Memory B cell (primary cell): ENCODE measurements around the gene DACT1.
"Not testable (repeated sequence)": the region's sequence is repeated elsewhere in the genome, so short reads cannot be mapped to it uniquely, and the experiment has no call there.

Experiments used
- ATAC-seq: fragments of 150-1000 bp; cut with Tn5 transposase; 2 replicates; pipeline ENCODE4 v1.10.0; 2021; ENCODE audit warnings: low read depth, mild to moderate bottlenecking, moderate library complexity
- DNase-seq, 2 donors: peaks; one replicate each; pipeline ENCODE4 v3.0.0; 2022; ENCODE audit warnings: low spot score in 2 of 2
- H3K27ac Mint-ChIP-seq: one replicate; pipeline ENCODE4 v1.8.0; 2022; ENCODE audit warnings: mild to moderate bottlenecking, moderate library complexity, mixed read lengths
- H3K27me3 Mint-ChIP-seq: one replicate; pipeline ENCODE4 v1.8.0; 2022; ENCODE audit warnings: mixed read lengths
- H3K36me3 Mint-ChIP-seq: one replicate; pipeline ENCODE4 v1.8.0; 2022; ENCODE audit warnings: mild to moderate bottlenecking, mixed read lengths
- H3K4me1 Mint-ChIP-seq: one replicate; pipeline ENCODE4 v1.8.0; 2022; ENCODE audit warnings: mixed read lengths
- H3K4me3 Mint-ChIP-seq: one replicate; pipeline ENCODE4 v1.8.0; 2022; ENCODE audit warnings: mild to moderate bottlenecking, moderate library complexity, mixed read lengths
- H3K9me3 Mint-ChIP-seq: one replicate; pipeline ENCODE4 v1.8.0; 2022; ENCODE audit warnings: mixed read lengths

DACT1 gene

GRCh38 chr14:58637391-58638230 lies at the start of gene DACT1:
Gene DACT1 (plus strand): TSS chr14:58637962. CDS start chr14:58638203, 241 bp downstream.
- H3K27me3 Mint-ChIP-seq = peaks cover 19% of the 10 kb centered on the region
- DNase-seq = peak; percentile 2 to 40
- ATAC-seq = peak; percentile 62
- peaks cover 26% of the 10 kb centered on the region for H3K4me1 Mint-ChIP-seq
- H3K36me3 Mint-ChIP-seq = no peaks in the 10 kb centered on the region
- H3K9me3 Mint-ChIP-seq = no peaks in the 10 kb centered on the region
- no peak within 1 kb of the TSS for H3K27ac Mint-ChIP-seq
- H3K4me3 Mint-ChIP-seq = peak within 1 kb of the TSS; percentile 96

- not testable (repeated sequence) for H3K36me3 Mint-ChIP-seq, H3K9me3 Mint-ChIP-seq, ATAC-seq, H3K4me3 Mint-ChIP-seq, H3K27ac Mint-ChIP-seq, H3K27me3 Mint-ChIP-seq, H3K4me1 Mint-ChIP-seq, DNase-seq
These were observed 49.4 kb upstream of the DACT1 start for GRCh38 chr14:58588321-58588720.

- peaks cover 2% of the 10 kb centered on the region for H3K9me3 Mint-ChIP-seq
- no peak overlapping the region for H3K27ac Mint-ChIP-seq
- no peak overlapping the region for H3K4me3 Mint-ChIP-seq
- H3K4me1 Mint-ChIP-seq = no peaks in the 10 kb centered on the region
- DNase-seq (no peak), ATAC-seq (no peak)
- peaks cover 3% of the 10 kb centered on the region for H3K27me3 Mint-ChIP-seq
- no peaks in the 10 kb centered on the region for H3K36me3 Mint-ChIP-seq
These were observed 43.8 kb upstream of the DACT1 start for GRCh38 chr14:58593977-58594376.

GRCh38 chr14:58597041-58597440 lies 40.7 kb upstream of the DACT1 start:
- Mint-ChIP-seq H3K4me1 (no peaks in the 10 kb centered on the region), H3K4me3 (no peak overlapping the region), H3K9me3 (no peaks in the 10 kb centered on the region), H3K27me3 (peaks cover under 1% of the 10 kb centered on the region), H3K27ac (no peak overlapping the region), H3K36me3 (no peaks in the 10 kb centered on the region)
- ATAC-seq = no peak
- no peak for DNase-seq

- Mint-ChIP-seq H3K4me1 (no peaks in the 10 kb centered on the region), H3K9me3 (no peaks in the 10 kb centered on the region), H3K4me3 (no peak overlapping the region), H3K27me3 (peaks cover 1% of the 10 kb centered on the region), H3K27ac (no peak overlapping the region), H3K36me3 (no peaks in the 10 kb centered on the region)
- ATAC-seq (no peak), DNase-seq (no peak)
These were observed 39.5 kb upstream of the DACT1 start for GRCh38 chr14:58598028-58598803.

GRCh38 chr14:58598804-58599525 lies 38.8 kb upstream of the DACT1 start:
- ATAC-seq = no peak
- no peak overlapping the region for H3K27ac Mint-ChIP-seq
- H3K9me3 Mint-ChIP-seq = no peaks in the 10 kb centered on the region

GRCh38 chr14:58599707-58600106 lies 38.1 kb upstream of the DACT1 start:
- H3K4me1 Mint-ChIP-seq = no peaks in the 10 kb centered on the region
- ATAC-seq (no peak), DNase-seq (no peak)
- H3K9me3 Mint-ChIP-seq = no peaks in the 10 kb centered on the region
- peaks cover 1% of the 10 kb centered on the region for H3K27me3 Mint-ChIP-seq
- no peaks in the 10 kb centered on the region for H3K36me3 Mint-ChIP-seq
- no peak overlapping the region for H3K27ac Mint-ChIP-seq
- no peak overlapping the region for H3K4me3 Mint-ChIP-seq

More at GRCh38 chr14:58598804-58599525, 38.8 kb upstream of the DACT1 start:
- peaks cover 1% of the 10 kb centered on the region for H3K27me3 Mint-ChIP-seq
- H3K4me3 Mint-ChIP-seq = no peak overlapping the region
- DNase-seq = no peak
- no peaks in the 10 kb centered on the region for H3K36me3 Mint-ChIP-seq
- no peaks in the 10 kb centered on the region for H3K4me1 Mint-ChIP-seq

GRCh38 chr14:58605465-58605864 lies 32.3 kb upstream of the DACT1 start:
- H3K27ac Mint-ChIP-seq = no peak overlapping the region
- H3K4me1 Mint-ChIP-seq = no peaks in the 10 kb centered on the region
- no peaks in the 10 kb centered on the region for H3K9me3 Mint-ChIP-seq
- H3K27me3 Mint-ChIP-seq = peaks cover 1% of the 10 kb centered on the region
- ATAC-seq (no peak), DNase-seq (no peak)
- H3K4me3 Mint-ChIP-seq = no peak overlapping the region
- no peaks in the 10 kb centered on the region for H3K36me3 Mint-ChIP-seq

- no peaks in the 10 kb centered on the region for H3K4me1 Mint-ChIP-seq
- H3K9me3 Mint-ChIP-seq = no peaks in the 10 kb centered on the region
- no peaks in the 10 kb centered on the region for H3K36me3 Mint-ChIP-seq
- no peak overlapping the region for H3K27ac Mint-ChIP-seq
- ATAC-seq (no peak), DNase-seq (no peak)
- H3K27me3 Mint-ChIP-seq = no peaks in the 10 kb centered on the region
- no peak overlapping the region for H3K4me3 Mint-ChIP-seq
These were observed 30.4 kb upstream of the DACT1 start for GRCh38 chr14:58607131-58607951.

- no peaks in the 10 kb centered on the region for H3K9me3 Mint-ChIP-seq
- no peaks in the 10 kb centered on the region for H3K4me1 Mint-ChIP-seq
- H3K27ac Mint-ChIP-seq = no peak overlapping the region
- ATAC-seq (no peak), DNase-seq (no peak)
- H3K36me3 Mint-ChIP-seq = no peaks in the 10 kb centered on the region
- H3K27me3 Mint-ChIP-seq = no peaks in the 10 kb centered on the region
- H3K4me3 Mint-ChIP-seq = no peak overlapping the region
These were observed 29.8 kb upstream of the DACT1 start for GRCh38 chr14:58607952-58608317.

GRCh38 chr14:58617619-58618018 lies 20.1 kb upstream of the DACT1 start:
- H3K36me3 Mint-ChIP-seq = no peaks in the 10 kb centered on the region

GRCh38 chr14:58620011-58620410 lies 17.8 kb upstream of the DACT1 start:
- ATAC-seq (no peak), DNase-seq (no peak)
- Mint-ChIP-seq H3K4me1 (no peaks in the 10 kb centered on the region), H3K27me3 (peaks cover 6% of the 10 kb centered on the region), H3K27ac (no peak overlapping the region), H3K9me3 (no peaks in the 10 kb centered on the region), H3K36me3 (no peaks in the 10 kb centered on the region), H3K4me3 (no peak overlapping the region)

More at GRCh38 chr14:58617619-58618018, 20.1 kb upstream of the DACT1 start:
- Mint-ChIP-seq H3K4me1 (no peaks in the 10 kb centered on the region), H3K4me3 (no peak overlapping the region), H3K27me3 (peaks cover 8% of the 10 kb centered on the region), H3K27ac (no peak overlapping the region), H3K9me3 (no peaks in the 10 kb centered on the region)
- DNase-seq (no peak), ATAC-seq (no peak)

- Mint-ChIP-seq H3K36me3 (no peaks in the 10 kb centered on the region), H3K4me3 (no peak overlapping the region), H3K27ac (no peak overlapping the region), H3K4me1 (no peaks in the 10 kb centered on the region), H3K27me3 (peaks cover 7% of the 10 kb centered on the region), H3K9me3 (no peaks in the 10 kb centered on the region)
- ATAC-seq (no peak), DNase-seq (no peak)
These were observed 12.3 kb upstream of the DACT1 start for GRCh38 chr14:58625438-58625837.
